Loucy (cell line): ENCODE measurements around the gene NR1I3.

ENCODE experiments used
- H2AFZ ChIP-seq: fragments of 200-600 bp; sonication (generic); 2 replicates; pipeline ENCODE4 v1.6.0; 2016; ENCODE audit warnings: antibody characterized with exemption, mild to moderate bottlenecking, low read length, moderate library complexity
- H3F3A ChIP-seq: fragments of 200-600 bp; 2 replicates; pipeline ENCODE4 v1.6.0; 2016; ENCODE audit warnings: antibody characterized with exemption, low read depth, mild to moderate bottlenecking
- H3K27me3 ChIP-seq: fragments of 200-600 bp; sonication (generic); 2 replicates; pipeline ENCODE4 v1.6.1; 2014; ENCODE audit warnings: low read length, mild to moderate bottlenecking; ENCODE audit not compliant: insufficient read depth, poor library complexity, severe bottlenecking
- H3K36me3 ChIP-seq: fragments of 200-600 bp; sonication (generic); 2 replicates; pipeline ENCODE4 v1.6.1; 2016; ENCODE audit warnings: low read length; ENCODE audit not compliant: insufficient read depth
- H3K4me1 ChIP-seq: fragments of 200-600 bp; sonication (generic); 2 replicates; pipeline ENCODE4 v1.5.1; 2014; ENCODE audit warnings: low read length, mild to moderate bottlenecking; ENCODE audit not compliant: insufficient read depth, poor library complexity, severe bottlenecking
- H3K4me2 ChIP-seq: fragments of 200-600 bp; sonication (generic); 2 replicates; pipeline ENCODE4 v1.6.0; 2014; ENCODE audit warnings: antibody characterized with exemption, low read length, low read depth, mild to moderate bottlenecking; ENCODE audit not compliant: poor library complexity, severe bottlenecking
- H3K4me3 ChIP-seq: fragments of 200-600 bp; sonication (generic); 2 replicates; pipeline ENCODE4 v1.5.1; 2014; ENCODE audit warnings: low read length, mild to moderate bottlenecking, mixed read lengths; ENCODE audit not compliant: poor library complexity, severe bottlenecking
- H3K79me2 ChIP-seq: fragments of 200-600 bp; sonication (generic); 2 replicates; pipeline ENCODE4 v1.6.1; 2014; ENCODE audit warnings: low read length; ENCODE audit not compliant: insufficient read depth
- H3K9ac ChIP-seq: fragments of 200-600 bp; sonication (generic); 2 replicates; pipeline ENCODE4 v1.6.0; 2014; ENCODE audit warnings: mild to moderate bottlenecking, low read depth, low read length, moderate library complexity; ENCODE audit not compliant: poor library complexity, severe bottlenecking
- H3K9me2 ChIP-seq: fragments of 200-600 bp; sonication (generic); replicated peaks from 2 replicates; pipeline ENCODE4 v1.6.1; 2016; ENCODE audit warnings: low read depth, low read length, mixed read lengths
- H3K9me3 ChIP-seq: fragments of 200-600 bp; sonication (generic); 2 replicates; pipeline ENCODE4 v1.6.1; 2014; ENCODE audit warnings: mild to moderate bottlenecking, antibody characterized with exemption, low read length, low read depth; ENCODE audit not compliant: insufficient read depth
- H4K20me1 ChIP-seq: fragments of 200-600 bp; sonication (generic); 2 replicates; pipeline ENCODE4 v1.6.0; 2014; ENCODE audit warnings: antibody characterized with exemption, low read length, mild to moderate bottlenecking; ENCODE audit not compliant: insufficient read depth, poor library complexity, severe bottlenecking
- CTCF ChIP-seq: fragments of 200-600 bp; sonication (generic); conservative IDR thresholded peaks from 2 replicates; pipeline ENCODE4 v1.5.1; 2014; ENCODE audit warnings: mild to moderate bottlenecking, antibody characterized with exemption, low read length
- EZH2phosphoT487 ChIP-seq: fragments of 200-600 bp; IDR thresholded peaks from 2 replicates; pipeline ENCODE4 v1.6.1; 2018; ENCODE audit warnings: antibody characterized with exemption, mild to moderate bottlenecking, moderate library complexity, borderline replicate concordance

The NR1I3 gene

GRCh38 chr1:161266202-161266601 lies 28.2 kb upstream of the NR1I3 start:
- no peak overlapping the region for H3K4me2 ChIP-seq
- H3K9me2 ChIP-seq, result no peaks in the 10 kb centered on the region
- no peaks in the 10 kb centered on the region for H3K79me2 ChIP-seq
- H3K9me3 ChIP-seq, result no peaks in the 10 kb centered on the region
- H3F3A ChIP-seq, result no peaks in the 10 kb centered on the region
- H3K9ac ChIP-seq, result no peak overlapping the region
- H4K20me1 ChIP-seq, result no peaks in the 10 kb centered on the region
- H3K36me3 ChIP-seq, result no peaks in the 10 kb centered on the region
- H3K4me3 ChIP-seq, result no peak overlapping the region
- no peaks in the 10 kb centered on the region for H3K27me3 ChIP-seq
- peaks cover 13% of the 10 kb centered on the region for H3K4me1 ChIP-seq
- no peak for TF ChIP-seq CTCF
- no peak for TF ChIP-seq EZH2phosphoT487
- no peak overlapping the region for H2AFZ ChIP-seq

- Histone ChIP-seq H3K4me2 (no peak overlapping the region), H2AFZ (no peak overlapping the region)
Observed at GRCh38 chr1:161265305-161265704, 27.3 kb upstream of the NR1I3 start.

GRCh38 chr1:161261261-161262235 lies 23.5 kb upstream of the NR1I3 start:
- Histone ChIP-seq H2AFZ (peak overlapping the region; percentile 21; the same call in 1 of the 2 replicates), H3K9ac (no peak overlapping the region), H3K9me2 (no peaks in the 10 kb centered on the region), H3K4me1 (peaks cover 9% of the 10 kb centered on the region), H3F3A (no peaks in the 10 kb centered on the region), H3K36me3 (no peaks in the 10 kb centered on the region), H4K20me1 (no peaks in the 10 kb centered on the region), H3K4me2 (no peak overlapping the region), H3K79me2 (no peaks in the 10 kb centered on the region), H3K4me3 (no peak overlapping the region), H3K9me3 (peaks cover 3% of the 10 kb centered on the region; the same call in 1 of the 2 replicates), H3K27me3 (no peaks in the 10 kb centered on the region)
- no peak for TF ChIP-seq EZH2phosphoT487
- no peak for TF ChIP-seq CTCF

More at GRCh38 chr1:161265305-161265704, 27.3 kb upstream of the NR1I3 start:
- Histone ChIP-seq H3F3A (no peaks in the 10 kb centered on the region), H3K9me2 (no peaks in the 10 kb centered on the region), H3K9me3 (no peaks in the 10 kb centered on the region), H3K27me3 (no peaks in the 10 kb centered on the region), H3K9ac (no peak overlapping the region), H3K4me1 (peaks cover 17% of the 10 kb centered on the region), H3K79me2 (no peaks in the 10 kb centered on the region), H4K20me1 (no peaks in the 10 kb centered on the region), H3K4me3 (no peak overlapping the region), H3K36me3 (no peaks in the 10 kb centered on the region)
- TF ChIP-seq EZH2phosphoT487 (no peak), CTCF (no peak)
